ENCODE data around the gene LGALS13. TPM values are rescaled to one million over a fixed set of nuclear protein-coding genes. Genes with fewer than 3 reads are reported as not detected.

Gene LGALS13
- total RNA-seq, 2 experiments from 2014 or later = not detected

DNA sequence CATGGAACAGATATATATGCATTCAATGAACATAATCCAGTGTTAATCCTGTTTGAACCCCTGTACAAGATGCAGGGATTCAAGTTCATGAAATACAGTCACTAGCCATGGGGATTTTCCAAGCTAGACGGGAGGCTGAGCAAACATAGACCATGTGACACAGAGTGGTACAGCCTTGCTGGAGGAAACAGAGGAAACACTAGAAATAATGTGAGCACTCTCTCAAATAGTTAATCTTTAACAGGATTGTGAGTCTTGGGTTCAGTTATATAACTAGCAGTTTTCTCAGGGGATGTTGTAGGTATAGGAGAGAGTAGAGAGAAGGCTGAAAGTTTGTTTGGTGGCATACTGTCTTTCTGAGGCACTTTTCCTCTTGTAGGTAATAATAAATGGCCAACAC lies 39.4 kb downstream of the LGALS13 start:
- H3K4me3 Mint-ChIP-seq = no peak overlapping the region
- peaks cover 21% of the 10 kb centered on the region for H3K27me3 Mint-ChIP-seq
- ChIA-PET CTCF (no interaction called here), POLR2A (no interaction called here)
- no peaks in the 10 kb centered on the region for H3K4me1 Mint-ChIP-seq
- peaks cover 3% of the 10 kb centered on the region for H3K9me3 Mint-ChIP-seq
- no peak for DNase-seq
- H3K27ac Mint-ChIP-seq = no peak overlapping the region
- H3K36me3 Mint-ChIP-seq (ENCODE audit: low read depth) = no peaks in the 10 kb centered on the region

DNA sequence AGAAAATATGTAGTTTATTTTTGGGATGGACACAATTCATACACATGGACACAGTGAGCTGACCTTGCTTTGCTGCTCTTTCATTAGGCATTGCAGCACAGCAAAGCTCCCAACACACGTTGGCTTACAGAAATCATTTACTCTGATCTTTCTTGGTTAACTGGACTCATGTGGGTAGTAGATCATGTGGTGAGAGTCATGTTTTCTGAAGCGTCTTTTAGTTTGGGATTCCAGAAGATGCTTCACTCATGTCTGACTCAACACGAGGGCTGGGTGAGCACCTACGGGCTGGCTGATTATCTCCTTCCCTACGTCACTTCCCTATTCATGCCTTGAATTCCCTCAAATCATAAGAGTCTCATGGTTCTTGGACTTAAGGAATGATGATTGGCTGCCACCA lies 41.3 kb downstream of the LGALS13 start:
- POLR2A ChIA-PET = no interaction called here
- DNase-seq = no peak
- peaks cover 20% of the 10 kb centered on the region for H3K27me3 Mint-ChIP-seq
- no peaks in the 10 kb centered on the region for H3K4me1 Mint-ChIP-seq
- no peak overlapping the region for H3K4me3 Mint-ChIP-seq
- CTCF ChIA-PET = no interaction called here
- H3K36me3 Mint-ChIP-seq (ENCODE audit: low read depth) = no peaks in the 10 kb centered on the region
- peaks cover 3% of the 10 kb centered on the region for H3K9me3 Mint-ChIP-seq
- no peak overlapping the region for H3K27ac Mint-ChIP-seq

DNA sequence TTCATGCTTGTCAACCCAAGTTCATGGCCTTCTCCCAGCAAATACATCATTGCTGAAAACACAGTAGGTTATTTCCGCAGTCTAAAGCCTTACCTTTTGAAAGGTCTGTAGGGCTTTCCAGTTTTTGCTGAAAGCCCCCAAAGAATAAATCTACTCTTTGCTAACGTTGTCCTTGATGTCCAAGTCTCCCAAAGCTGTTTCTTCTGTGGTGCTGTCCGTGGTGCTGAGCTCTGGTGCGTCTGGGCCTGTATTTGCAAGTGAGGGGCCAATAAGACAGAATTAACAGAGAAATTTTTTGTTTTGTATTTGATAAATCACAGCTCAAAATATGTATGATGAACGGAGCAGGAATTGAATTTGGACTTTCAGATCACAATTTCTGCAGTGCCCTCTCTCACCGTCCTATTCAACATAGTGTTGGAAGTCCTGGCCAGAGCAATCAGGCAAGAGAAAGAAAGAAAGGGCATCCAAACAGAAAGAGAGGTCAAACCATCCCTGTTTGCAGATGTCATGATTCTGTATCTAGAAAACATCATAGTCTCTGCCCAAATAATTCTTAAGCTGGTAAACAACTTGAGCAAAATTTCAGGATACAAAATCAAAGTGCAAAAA lies 43.6 kb downstream of the LGALS13 start:
- ChIA-PET CTCF (interaction anchor here (1.1 to 1.3 kb wide), 2 partner anchors 48 to 94 kb away, joined by 3 read pairs; no protein-coding TSS in a partner anchor), POLR2A (no interaction called here)
- no peaks in the 10 kb centered on the region for H3K4me1 Mint-ChIP-seq
- DNase-seq = peak; percentile 21
- H3K27ac Mint-ChIP-seq = no peak overlapping the region
- H3K4me3 Mint-ChIP-seq = no peak overlapping the region
- H3K27me3 Mint-ChIP-seq = peaks cover 29% of the 10 kb centered on the region
- no peaks in the 10 kb centered on the region for H3K36me3 Mint-ChIP-seq (ENCODE audit: low read depth)
- peaks cover 3% of the 10 kb centered on the region for H3K9me3 Mint-ChIP-seq

DNA sequence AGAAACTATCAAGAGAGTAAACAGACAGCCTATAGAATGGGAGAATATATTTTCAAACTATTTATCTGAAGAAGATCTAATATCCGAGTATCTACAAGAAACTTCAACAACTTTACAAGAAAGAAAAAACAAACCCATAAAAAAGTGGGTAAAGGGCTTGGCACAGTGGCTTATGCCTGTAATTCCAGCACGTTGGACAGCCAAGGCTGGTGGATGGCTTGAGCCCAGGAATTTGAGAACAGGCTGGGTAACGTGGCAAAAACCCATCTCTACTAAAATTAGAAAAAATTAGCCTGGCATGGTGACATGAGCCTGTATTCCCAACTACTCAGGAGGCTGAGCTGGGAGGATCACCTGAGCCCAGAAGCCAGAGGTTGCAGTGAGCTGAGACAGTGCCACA lies 45.6 kb downstream of the LGALS13 start:
- Mint-ChIP-seq H3K9me3 (peaks cover 3% of the 10 kb centered on the region), H3K27me3 (peaks cover 38% of the 10 kb centered on the region), H3K36me3 (ENCODE audit: low read depth) (no peaks in the 10 kb centered on the region), H3K27ac (no peak overlapping the region), H3K4me1 (no peaks in the 10 kb centered on the region), H3K4me3 (no peak overlapping the region)
- CTCF ChIA-PET = no interaction called here
- POLR2A ChIA-PET = no interaction called here
- no peak for DNase-seq

DNA sequence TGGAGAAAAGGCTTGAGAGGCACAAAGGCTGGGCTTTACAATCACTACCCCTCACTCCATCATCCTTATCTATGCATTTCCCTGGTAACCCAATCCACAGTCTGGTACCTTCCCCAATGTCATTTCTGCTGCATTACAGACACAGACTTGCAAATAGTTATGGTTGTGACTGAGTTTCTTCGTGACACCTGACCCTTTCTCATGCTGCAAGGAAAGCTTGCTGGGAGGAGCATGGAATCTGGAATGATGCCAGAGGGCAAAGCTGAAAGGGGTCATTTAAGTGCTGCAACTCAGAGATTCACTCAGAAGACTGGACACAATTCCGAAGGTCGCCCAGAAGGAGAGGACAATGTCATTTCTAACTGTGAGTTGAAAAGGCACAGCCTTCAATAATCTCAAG lies 53.3 kb downstream of the LGALS13 start, which contains the start of gene LGALS16:
Gene LGALS16 (plus strand): TSS at position 301 of the 400 bp plus-strand sequence. CDS start 49 bp downstream, at position 350.
- H3K9me3 Mint-ChIP-seq = no peaks in the 10 kb centered on the region
- CTCF ChIA-PET = no interaction called here

More for the DNA sequence above, 53.3 kb downstream of the LGALS13 start, which contains the start of gene LGALS16:
- no peaks in the 10 kb centered on the region for H3K36me3 Mint-ChIP-seq (ENCODE audit: low read depth)
- POLR2A ChIA-PET = no interaction called here
- H3K27me3 Mint-ChIP-seq = peaks cover 38% of the 10 kb centered on the region
- no peak within 1 kb of the TSS for H3K27ac Mint-ChIP-seq
- H3K4me3 Mint-ChIP-seq = no peak within 1 kb of the TSS
- H3K4me1 Mint-ChIP-seq = no peaks in the 10 kb centered on the region
- DNase-seq = no peak

Other genes starting within 250 kb of the LGALS13 start
- 10 to 100 TPM; 43.8 to 44.5 TPM for gene PAF1, start 211.4 kb upstream of the LGALS13 start, total RNA-seq
- 10 to 100 TPM; 34.9 to 40.1 TPM for gene MED29, start 211.1 kb upstream of the LGALS13 start, total RNA-seq
- gene ZFP36, start 195.7 kb upstream of the LGALS13 start, total RNA-seq = 10 to 100 TPM; 92.5 to 93.4 TPM
- 10 to 100 TPM; 74.4 to 77.9 TPM for gene PLEKHG2, start 189.9 kb upstream of the LGALS13 start, total RNA-seq
- 1,000 to 10,000 TPM; 2,465 to 3,009 TPM for gene RPS16, start 166.6 kb upstream of the LGALS13 start, total RNA-seq
- gene SUPT5H, start 156.9 kb upstream of the LGALS13 start, total RNA-seq = 100 to 1,000 TPM; 144 to 150 TPM
- 10 to 100 TPM; 45.7 to 56.8 TPM for gene TIMM50, start 121.7 kb upstream of the LGALS13 start, total RNA-seq
- gene DLL3, start 103.6 kb upstream of the LGALS13 start, total RNA-seq = under 1 TPM in 1 of 2 experiments, not detected in 1; 0.35 TPM
- not detected for gene SELENOV, start 87.4 kb upstream of the LGALS13 start, total RNA-seq
- gene EID2B, start 69.7 kb upstream of the LGALS13 start, total RNA-seq = 1 to 10 TPM; 3.4 to 5.1 TPM
- 10 to 100 TPM; 17.2 to 20.3 TPM for gene EID2, start 62.4 kb upstream of the LGALS13 start, total RNA-seq
- not detected for gene LGALS16, start 53.4 kb downstream of the LGALS13 start, total RNA-seq
- gene LGALS14, start 102.0 kb downstream of the LGALS13 start, total RNA-seq = not detected
- not detected for gene CLC, start 135.5 kb downstream of the LGALS13 start, total RNA-seq
- gene LEUTX, start 176.3 kb downstream of the LGALS13 start, total RNA-seq = not detected
- 10 to 100 TPM; 10.9 to 11.5 TPM for gene DYRK1B, start 231.6 kb downstream of the LGALS13 start, total RNA-seq
- 100 to 1,000 TPM; 330 to 377 TPM for gene FBL, start 243.9 kb downstream of the LGALS13 start, total RNA-seq

Data from activated CD4-positive, alpha-beta T cell treated with anti-CD3 and anti-CD28 coated beads, Interleukin-2, amount 10 ng/mL, durations not matched to agents 7 days and 5 days (primary cell).